WTC11 (cell line): ENCODE results near the gene RBFOX2.

Source experiments
- AR ChIP-seq: fragments of 250-450 bp; sonication (Bioruptor Pico); IDR thresholded peaks from 2 replicates; pipeline ENCODE4 v1.9.0; 2021; ENCODE audit warnings: mild to moderate bottlenecking
- ATF1 ChIP-seq: sonication (generic); formaldehyde crosslinking; IDR thresholded peaks from 2 replicates; pipeline ENCODE4 v1.8.1; 2023; ENCODE audit warnings: mild to moderate bottlenecking, moderate library complexity, missing genetic modification reagents
- CTCF ChIP-seq: fragments of 200-600 bp; IDR thresholded peaks from 2 replicates; pipeline ENCODE4 v1.8.0; 2022; ENCODE audit warnings: antibody characterized with exemption
- E2F4 ChIP-seq: sonication (generic); formaldehyde crosslinking; IDR thresholded peaks from 2 replicates; pipeline ENCODE4 v1.8.1; 2022; ENCODE audit warnings: low read depth, mild to moderate bottlenecking, moderate library complexity, missing genetic modification reagents, borderline replicate concordance
- ETV6 ChIP-seq: sonication (generic); formaldehyde crosslinking; IDR thresholded peaks from 2 replicates; pipeline ENCODE4 v1.8.1; 2022; ENCODE audit warnings: mild to moderate bottlenecking, missing genetic modification reagents
- SP1 ChIP-seq: sonication (generic); formaldehyde crosslinking; conservative IDR thresholded peaks from 2 replicates; pipeline ENCODE4 v1.8.1; 2022; ENCODE audit warnings: missing genetic modification reagents
- TCF7 ChIP-seq: sonication (generic); formaldehyde crosslinking; IDR thresholded peaks from 2 replicates; pipeline ENCODE4 v1.8.0; 2022; ENCODE audit warnings: mild to moderate bottlenecking, low read depth, missing genetic modification reagents, moderate library complexity
- ZNF425 ChIP-seq: fragments of 250-450 bp; sonication (Bioruptor Pico); conservative IDR thresholded peaks from 2 replicates; pipeline ENCODE4 v1.9.0; 2021; ENCODE audit warnings: mild to moderate bottlenecking

GRCh38 chr22:35959121-35959800 is 69.4 kb downstream of the RBFOX2 start:
- TF ChIP-seq TCF7 (CRISPR knock-in tag) (no peak), AR (CRISPR knock-in tag) (no peak), E2F4 (CRISPR knock-in tag) (no peak), SP1 (CRISPR knock-in tag) (no peak), CTCF (no peak), ETV6 (CRISPR knock-in tag) (no peak), ZNF425 (no peak), ATF1 (no peak)
